ENCODE measurements around the gene FHIT. TPM values are rescaled to one million over a fixed set of nuclear protein-coding genes. Genes with fewer than 3 reads are reported as not detected.

FHIT gene
- total and polyA plus RNA-seq, 7 donors = 0.98 to 10.4 (median 4.0) TPM

GRCh38 chr3:59754456-59755129 is 1496.7 kb downstream of the FHIT start:
- 80 to 88% (median 81%) methylated on average over 4 of the region's 4 CpGs for WGBS, 3 donors
- no peaks in the 10 kb centered on the region for H3K27me3 ChIP-seq (ENCODE audit: insufficient read depth in 3 of 3, low read length in 2 of 3)
- no peak for DNase-seq
- TF ChIP-seq, protein P1, sequence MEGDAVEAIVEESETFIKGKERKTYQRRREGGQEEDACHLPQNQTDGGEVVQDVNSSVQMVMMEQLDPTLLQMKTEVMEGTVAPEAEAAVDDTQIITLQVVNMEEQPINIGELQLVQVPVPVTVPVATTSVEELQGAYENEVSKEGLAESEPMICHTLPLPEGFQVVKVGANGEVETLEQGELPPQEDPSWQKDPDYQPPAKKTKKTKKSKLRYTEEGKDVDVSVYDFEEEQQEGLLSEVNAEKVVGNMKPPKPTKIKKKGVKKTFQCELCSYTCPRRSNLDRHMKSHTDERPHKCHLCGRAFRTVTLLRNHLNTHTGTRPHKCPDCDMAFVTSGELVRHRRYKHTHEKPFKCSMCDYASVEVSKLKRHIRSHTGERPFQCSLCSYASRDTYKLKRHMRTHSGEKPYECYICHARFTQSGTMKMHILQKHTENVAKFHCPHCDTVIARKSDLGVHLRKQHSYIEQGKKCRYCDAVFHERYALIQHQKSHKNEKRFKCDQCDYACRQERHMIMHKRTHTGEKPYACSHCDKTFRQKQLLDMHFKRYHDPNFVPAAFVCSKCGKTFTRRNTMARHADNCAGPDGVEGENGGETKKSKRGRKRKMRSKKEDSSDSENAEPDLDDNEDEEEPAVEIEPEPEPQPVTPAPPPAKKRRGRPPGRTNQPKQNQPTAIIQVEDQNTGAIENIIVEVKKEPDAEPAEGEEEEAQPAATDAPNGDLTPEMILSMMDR (IDR thresholded peaks at IDR 0.05) = no peak
- H3K4me1 ChIP-seq = no peaks in the 10 kb centered on the region
- H3K9me3 ChIP-seq = no peaks in the 10 kb centered on the region
- ATAC-seq = no peak
- no peak overlapping the region for H3K27ac ChIP-seq
- H3K36me3 ChIP-seq (ENCODE audit: insufficient read depth in 1 of 2, low read depth in 1 of 2) = no peaks in the 10 kb centered on the region
- H3K4me3 ChIP-seq = no peak overlapping the region
- intact Hi-C loops (cut with DNase I) = no loop called here

GRCh38 chr3:59753808-59754450 is 1497.3 kb downstream of the FHIT start:
- WGBS, 3 donors = 83 to 93% (median 90%) methylated on average over 7 of the region's 7 CpGs
- intact Hi-C loops (cut with DNase I) = no loop called here
- H3K9me3 ChIP-seq = no peaks in the 10 kb centered on the region
- H3K36me3 ChIP-seq (ENCODE audit: insufficient read depth in 1 of 2, low read depth in 1 of 2) = no peaks in the 10 kb centered on the region
- H3K27ac ChIP-seq = no peak overlapping the region
- ATAC-seq (no peak), DNase-seq (no peak)
- H3K27me3 ChIP-seq (ENCODE audit: insufficient read depth in 3 of 3, low read length in 2 of 3) = no peaks in the 10 kb centered on the region
- TF ChIP-seq, protein P1 (IDR thresholded peaks at IDR 0.05) = no peak
- no peaks in the 10 kb centered on the region for H3K4me1 ChIP-seq
- H3K4me3 ChIP-seq = no peak overlapping the region

DNA sequence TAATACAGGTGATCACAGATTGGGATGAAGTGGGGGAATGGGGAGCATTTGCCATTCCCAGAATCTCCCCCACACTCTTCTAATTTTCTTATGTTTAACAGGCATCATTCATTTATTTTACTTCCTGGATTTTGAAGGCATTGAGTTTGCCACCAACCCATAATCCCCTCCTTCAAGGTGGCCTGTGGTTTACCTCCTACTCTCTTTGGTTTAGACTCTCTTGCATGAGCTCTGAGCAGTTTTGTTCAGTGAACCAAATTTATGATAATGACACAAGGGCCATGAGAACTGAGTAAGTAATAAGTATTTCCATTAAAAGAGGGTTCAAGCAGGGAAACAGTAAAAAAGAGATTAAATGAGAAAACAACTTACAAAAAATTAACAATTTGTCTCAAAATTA is 1498.3 kb downstream of the FHIT start:
- ATAC-seq (no peak), DNase-seq (no peak)
- Histone ChIP-seq H3K27me3 (ENCODE audit: insufficient read depth in 3 of 3, low read length in 2 of 3) (no peaks in the 10 kb centered on the region), H3K9me3 (no peaks in the 10 kb centered on the region), H3K36me3 (ENCODE audit: insufficient read depth in 1 of 2, low read depth in 1 of 2) (no peaks in the 10 kb centered on the region), H3K4me3 (no peak overlapping the region), H3K4me1 (no peaks in the 10 kb centered on the region), H3K27ac (no peak overlapping the region)
- intact Hi-C loops (cut with DNase I) = no loop called here
- TF ChIP-seq, protein P1 (IDR thresholded peaks at IDR 0.05) = no peak

DNA sequence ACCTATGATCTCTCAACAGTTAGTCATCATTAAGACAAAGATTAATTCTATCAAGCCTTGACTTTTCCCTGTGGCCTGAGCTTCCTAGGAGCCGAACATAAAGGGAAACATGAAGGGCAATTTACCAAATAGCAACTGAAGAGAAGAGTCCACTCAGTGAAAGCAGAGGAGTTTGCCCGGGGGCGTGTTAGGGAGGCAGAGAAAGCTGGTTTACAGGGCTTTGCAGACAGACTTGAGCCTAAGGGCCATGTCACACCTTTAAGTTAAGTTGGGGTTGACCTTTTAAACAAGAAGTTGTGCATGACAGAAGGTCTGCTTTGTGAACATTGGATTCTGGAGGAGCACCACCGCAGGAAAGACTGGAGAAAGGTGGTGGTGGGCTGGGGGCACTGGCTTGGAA is 1499.6 kb downstream of the FHIT start:
- TF ChIP-seq, protein P1 (IDR thresholded peaks at IDR 0.05) = no peak
- ATAC-seq (no peak), DNase-seq (no peak)
- Histone ChIP-seq H3K4me3 (no peak overlapping the region), H3K4me1 (no peaks in the 10 kb centered on the region), H3K27ac (no peak overlapping the region), H3K36me3 (ENCODE audit: insufficient read depth in 1 of 2, low read depth in 1 of 2) (no peaks in the 10 kb centered on the region), H3K9me3 (no peaks in the 10 kb centered on the region), H3K27me3 (ENCODE audit: insufficient read depth in 3 of 3, low read length in 2 of 3) (no peaks in the 10 kb centered on the region)
- intact Hi-C loops (cut with DNase I) = no loop called here
- WGBS, 3 donors = 92 to 98% (median 96%) methylated on average over 4 of the region's 4 CpGs

Measured in psoas muscle (tissue), 8 donors.